IPS-NIHi7 (cell line): ENCODE data around the gene FGF14.
A peak's percentile ranks its signal among the peaks of the same experiment; 100 is the strongest.

Source experiments
- DNase-seq: peaks from one replicate; pipeline ENCODE4 v3.0.0; 2012; ENCODE audit warnings: mixed read lengths; ENCODE audit errors: extremely low spot score

Gene FGF14

GRCh38 chr13:101728021-101728420 lies 673.8 kb downstream of the FGF14 start:
- DNase-seq = no peak

DNA sequence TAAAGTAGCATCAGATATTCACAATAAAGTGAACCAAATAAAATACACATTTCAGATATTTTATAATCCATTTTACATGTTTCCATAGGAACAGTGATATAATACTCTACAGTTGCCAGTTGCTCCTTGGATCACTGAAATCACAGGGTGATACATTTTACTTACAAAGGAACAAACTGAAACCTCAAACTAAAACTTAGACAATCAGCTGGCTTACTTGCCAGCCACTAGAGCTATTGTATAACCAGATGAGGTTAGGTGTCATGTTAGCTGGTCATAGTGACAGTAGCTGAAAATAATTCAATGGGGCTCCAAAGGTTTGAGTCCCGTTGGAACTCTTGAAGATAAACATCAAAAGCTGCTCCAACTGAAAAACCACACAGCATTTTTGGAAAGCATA lies 674.7 kb downstream of the FGF14 start:
- DNase-seq = no peak

- DNase-seq = no peak
These were observed 675.2 kb downstream of the FGF14 start for GRCh38 chr13:101726681-101727080.

DNA sequence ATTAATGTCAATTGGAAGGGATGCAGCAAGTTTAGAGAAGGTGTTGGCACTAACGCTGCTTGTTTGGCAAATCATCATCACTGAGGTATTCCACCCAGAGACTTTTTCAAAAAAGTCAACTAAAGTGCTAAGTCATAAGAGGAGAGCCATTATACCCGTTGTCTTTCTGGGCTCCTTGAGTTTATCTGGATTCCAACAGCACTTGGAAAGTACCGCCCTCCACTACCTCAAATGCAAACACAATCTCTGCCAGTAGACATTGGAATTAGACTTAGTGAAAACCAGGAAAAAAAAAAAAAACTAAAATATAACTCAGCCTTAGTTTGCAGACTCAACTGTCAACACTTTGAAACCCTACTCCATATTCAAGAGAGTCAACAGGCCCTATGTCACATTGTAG lies 683.4 kb downstream of the FGF14 start:
- no peak for DNase-seq

DNA sequence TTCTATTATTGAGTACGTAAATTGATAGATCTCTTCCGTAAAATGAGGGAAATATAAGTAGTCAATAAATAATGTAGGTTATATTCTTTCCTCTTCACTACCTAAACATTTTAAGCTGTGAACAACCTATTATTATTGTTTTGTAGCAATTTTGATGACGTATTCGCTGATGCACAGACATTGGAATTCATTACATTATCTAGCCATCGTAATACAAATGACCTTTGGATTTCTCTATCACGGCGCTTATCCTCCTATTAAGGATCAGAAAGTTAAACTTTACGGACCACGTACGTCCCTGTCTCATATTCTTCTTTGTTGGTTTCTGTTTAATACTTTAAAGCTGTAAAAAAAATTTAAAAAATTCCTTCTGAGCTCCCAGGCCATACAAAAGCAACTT lies 684.5 kb downstream of the FGF14 start:
- no peak for DNase-seq

DNA sequence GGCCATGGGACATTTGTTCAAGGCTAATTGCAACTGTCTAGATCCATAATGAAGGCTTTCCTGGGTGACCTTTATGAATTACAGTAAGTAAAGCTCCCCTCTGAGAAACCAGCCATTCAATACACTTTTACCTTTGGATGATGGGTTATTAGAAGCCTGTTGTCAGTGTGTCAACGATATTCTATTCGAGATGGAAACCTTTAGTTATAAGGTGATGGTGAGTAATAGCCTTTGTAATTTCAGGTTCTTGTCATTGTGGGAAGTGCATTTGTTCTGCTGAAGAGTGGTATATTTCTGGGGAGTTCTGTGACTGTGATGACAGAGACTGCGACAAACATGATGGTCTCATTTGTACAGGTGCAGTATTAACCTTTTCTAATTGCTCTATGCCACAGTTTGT lies 687.7 kb downstream of the FGF14 start:
- no peak for DNase-seq

- no peak for DNase-seq
These were observed 689.9 kb downstream of the FGF14 start for GRCh38 chr13:101712026-101712348.

- DNase-seq = no peak
These were observed 690.4 kb downstream of the FGF14 start for GRCh38 chr13:101711307-101712025.

GRCh38 chr13:101709952-101710351 lies 691.9 kb downstream of the FGF14 start:
- DNase-seq = no peak

DNA sequence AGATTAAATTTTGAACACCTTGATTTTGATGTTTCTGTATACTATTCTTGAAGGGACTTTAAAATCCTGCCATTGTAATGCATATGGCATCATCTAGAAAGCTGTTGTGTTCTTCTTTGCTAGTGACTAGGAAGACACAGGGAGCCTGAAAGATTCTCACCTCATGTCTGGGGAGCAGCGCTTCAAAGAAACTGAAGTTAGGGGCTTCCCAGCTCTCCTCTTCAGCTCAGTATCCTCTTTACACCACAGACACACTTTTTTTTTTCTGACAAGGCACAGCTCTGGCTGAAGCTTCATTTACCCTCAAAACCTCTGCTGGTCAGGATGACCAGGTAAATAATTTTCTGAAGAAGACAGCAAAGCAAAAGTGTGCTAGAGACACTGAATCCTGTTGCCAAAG lies 693.7 kb downstream of the FGF14 start:
- peak; percentile 17 for DNase-seq

GRCh38 chr13:101707659-101708058 lies 694.2 kb downstream of the FGF14 start:
- no peak for DNase-seq

DNA sequence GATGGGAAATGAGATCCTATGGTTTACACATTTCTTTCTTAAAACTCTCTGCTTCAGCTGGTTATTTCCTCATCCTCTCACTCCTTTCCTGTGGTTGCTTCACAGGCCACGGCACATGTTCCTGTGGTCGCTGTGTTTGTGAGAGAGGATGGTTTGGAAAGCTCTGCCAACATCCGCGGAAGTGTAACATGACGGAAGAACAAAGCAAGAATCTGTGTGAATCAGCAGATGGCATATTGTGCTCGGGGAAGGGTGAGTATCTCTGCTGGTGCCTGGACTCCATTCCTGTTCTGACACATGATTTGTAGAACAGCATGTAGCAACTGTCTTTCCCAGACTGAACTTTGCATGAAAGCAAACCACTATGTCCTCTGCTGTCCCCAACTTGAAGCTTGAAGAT lies 695.2 kb downstream of the FGF14 start:
- no peak for DNase-seq

GRCh38 chr13:101703838-101704237 lies 698.0 kb downstream of the FGF14 start:
- DNase-seq = no peak

DNA sequence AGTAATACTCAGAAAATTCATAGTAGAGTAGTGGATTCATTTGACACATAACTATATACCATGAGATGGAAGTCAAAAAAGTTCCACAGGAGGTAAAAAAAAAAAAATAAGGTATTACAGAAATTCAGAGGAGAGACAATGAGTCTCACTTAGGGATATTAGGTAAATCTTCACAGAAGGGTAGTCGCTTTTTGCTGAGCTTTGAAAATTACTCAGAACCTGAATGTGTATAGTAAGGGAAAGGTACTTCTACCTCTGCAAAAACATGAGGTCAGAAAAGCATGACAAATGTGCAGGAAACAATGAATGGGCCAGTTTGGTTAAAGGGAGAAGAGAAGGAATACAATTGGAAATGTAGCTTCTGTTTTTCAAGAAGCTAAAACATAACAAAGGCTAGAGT lies 698.8 kb downstream of the FGF14 start:
- no peak for DNase-seq

GRCh38 chr13:101700598-101700997 lies 701.2 kb downstream of the FGF14 start:
- DNase-seq = no peak

GRCh38 chr13:101698400-101698799 lies 703.4 kb downstream of the FGF14 start:
- no peak for DNase-seq

- no peak for DNase-seq
These were observed 704.1 kb downstream of the FGF14 start for GRCh38 chr13:101697745-101698144.

GRCh38 chr13:101695870-101696516 lies 705.9 kb downstream of the FGF14 start:
- DNase-seq = no peak

GRCh38 chr13:101691341-101691860 lies 710.4 kb downstream of the FGF14 start:
- DNase-seq = no peak

- no peak for DNase-seq
These were observed 711.0 kb downstream of the FGF14 start for GRCh38 chr13:101690871-101691270.

GRCh38 chr13:101686003-101686402 lies 715.8 kb downstream of the FGF14 start:
- DNase-seq = no peak

GRCh38 chr13:101681834-101682233 lies 720.0 kb downstream of the FGF14 start:
- no peak for DNase-seq

GRCh38 chr13:101673360-101674105 lies 728.3 kb downstream of the FGF14 start:
- DNase-seq = no peak
